GM23338 (cell line): ENCODE data around the gene ATP6V1E1. TPM values are rescaled to one million over a fixed set of nuclear protein-coding genes. Genes with fewer than 3 reads are reported as not detected.

Experiments
- ATAC-seq: fragments of 200-7000 bp; cut with Tn5 transposase; 3 replicates; pipeline ENCODE4 v1.9.1; 2020
- DNase-seq: peaks from one replicate; pipeline ENCODE4 v3.0.0-alpha.2; 2015; ENCODE audit warnings: low spot score
- H2AFZ ChIP-seq: fragments of 200-600 bp; sonication (generic); 2 replicates; pipeline ENCODE4 v1.8.0; 2016; ENCODE audit warnings: antibody characterized with exemption, mild to moderate bottlenecking, moderate library complexity
- H3F3A ChIP-seq: fragments of 200-600 bp; sonication (generic); replicated peaks from 2 replicates; pipeline ENCODE4 v1.8.0; 2017; ENCODE audit warnings: antibody characterized with exemption, mixed run types, low read depth
- H3K27ac ChIP-seq: fragments of 200-600 bp; sonication (generic); 2 replicates; pipeline ENCODE4 v1.6.1; 2016; ENCODE audit warnings: low read depth
- H3K27me3 ChIP-seq: fragments of 200-600 bp; sonication (generic); 2 replicates; pipeline ENCODE4 v1.8.0; 2016; ENCODE audit warnings: mild to moderate bottlenecking, mixed run types, moderate library complexity; ENCODE audit not compliant: insufficient read depth
- H3K36me3 ChIP-seq: fragments of 200-600 bp; sonication (generic); 2 replicates; pipeline ENCODE4 v1.8.0; 2016; ENCODE audit warnings: mild to moderate bottlenecking; ENCODE audit not compliant: insufficient read depth
- H3K4me1 ChIP-seq: fragments of 200-600 bp; sonication (generic); 2 replicates; pipeline ENCODE4 v1.8.0; 2016; ENCODE audit warnings: mild to moderate bottlenecking, moderate library complexity; ENCODE audit not compliant: insufficient read depth
- H3K4me2 ChIP-seq: fragments of 200-600 bp; sonication (generic); 2 replicates; pipeline ENCODE4 v1.7.1; 2017; ENCODE audit warnings: mixed run types
- H3K4me3 ChIP-seq: fragments of 200-600 bp; sonication (generic); 2 replicates; pipeline ENCODE4 v1.6.1; 2016; ENCODE audit warnings: mixed run types
- H3K79me2 ChIP-seq: fragments of 200-600 bp; sonication (generic); replicated peaks from 2 replicates; pipeline ENCODE4 v1.8.0; 2017; ENCODE audit warnings: mild to moderate bottlenecking; ENCODE audit not compliant: insufficient read depth
- H3K9me2 ChIP-seq: fragments of 200-600 bp; sonication (generic); 2 replicates; pipeline ENCODE4 v1.8.0; 2017; ENCODE audit not compliant: insufficient read depth
- H4K20me1 ChIP-seq: fragments of 200-600 bp; sonication (generic); replicated peaks from 2 replicates; pipeline ENCODE4 v1.8.0; 2017; ENCODE audit warnings: mild to moderate bottlenecking; ENCODE audit not compliant: insufficient read depth
- H3K27ac Mint-ChIP-seq: 2 replicates; pipeline ENCODE4 v1.8.0; 2020; ENCODE audit warnings: inconsistent platforms, mild to moderate bottlenecking, moderate library complexity, mixed read lengths
- H3K27me3 Mint-ChIP-seq: 3 replicates; pipeline ENCODE4 v1.8.0; 2022; ENCODE audit warnings: low read depth, mild to moderate bottlenecking, moderate library complexity, mixed read lengths, inconsistent platforms; ENCODE audit not compliant: insufficient read depth, poor library complexity
- H3K36me3 Mint-ChIP-seq: 3 replicates; pipeline ENCODE4 v1.8.0; 2021; ENCODE audit warnings: low read depth, mild to moderate bottlenecking, inconsistent platforms, moderate library complexity, mixed read lengths
- H3K4me1 Mint-ChIP-seq: 3 replicates; pipeline ENCODE4 v1.8.0; 2020; ENCODE audit warnings: mild to moderate bottlenecking, inconsistent platforms, mixed read lengths
- H3K4me3 Mint-ChIP-seq: 3 replicates; pipeline ENCODE4 v1.8.0; 2021; ENCODE audit warnings: moderate library complexity, mild to moderate bottlenecking, inconsistent platforms, mixed read lengths
- H3K9me3 Mint-ChIP-seq: 3 replicates; pipeline ENCODE4 v1.8.0; 2020; ENCODE audit warnings: moderate library complexity, mild to moderate bottlenecking, inconsistent platforms, mixed read lengths
- EZH2 ChIP-seq: fragments of 200-600 bp; sonication (generic); IDR thresholded peaks from one replicate; pipeline ENCODE4 v1.8.0; 2017; ENCODE audit warnings: antibody characterized with exemption, mild to moderate bottlenecking, low read depth; ENCODE audit not compliant: unreplicated experiment
- JUNB ChIP-seq: IDR thresholded peaks from one replicate; pipeline ENCODE4 v1.6.1; 2016; ENCODE audit warnings: antibody characterized with exemption; ENCODE audit not compliant: unreplicated experiment
- NANOG ChIP-seq: IDR thresholded peaks from 2 replicates; pipeline ENCODE4 v1.6.1; 2016; ENCODE audit warnings: antibody characterized with exemption, borderline replicate concordance
- POLR2AphosphoS5 ChIP-seq: IDR thresholded peaks from 2 replicates; pipeline ENCODE4 v1.6.1; 2016; ENCODE audit warnings: antibody characterized with exemption, low read depth
- ZNF331 ChIP-seq: fragments of 250-450 bp; sonication (Bioruptor Pico); IDR thresholded peaks from 2 replicates; pipeline ENCODE4 v1.5.0; 2020; ENCODE audit warnings: low read depth, mild to moderate bottlenecking, moderate library complexity
- polyA plus RNA-seq: library from polyadenylated mRNA; unstranded; fragments of >200 nt; fragmentation: Nextera tagmentation; extraction: Ambion mirVana; gene quantifications from 2 replicates; pipeline ENCODE4 v1.2.1, GENCODE V29; 2016
- total RNA-seq: library from RNA; depleted of rRNA; stranded (reverse); fragments of >200 nt; shearing (Covaris generic); gene quantifications from 2 replicates; pipeline ENCODE4 v1.2.3, GENCODE V29; 2014
- TF ChIP-seq, protein P1 (sequence below), 2 experiments: fragments of 200-600 bp in 1 of 2; sonication (generic) in 1 of 2; conservative IDR thresholded peaks; 2 replicates each; pipeline versions ENCODE4 v1.5.1 to v1.6.1; 2016 to 2017; ENCODE audit warnings: antibody characterized with exemption in 2 of 2, low read depth in 2 of 2, mild to moderate bottlenecking in 2 of 2, moderate library complexity in 1 of 2
- TF ChIP-seq, protein P2 (sequence below): IDR thresholded peaks from one replicate; pipeline ENCODE4 v1.6.1; 2018; ENCODE audit warnings: antibody characterized with exemption; ENCODE audit not compliant: unreplicated experiment
- TF ChIP-seq, protein P3 (sequence below): fragments of 250-450 bp; sonication (Bioruptor Pico); IDR thresholded peaks from 2 replicates; pipeline ENCODE4 v1.5.0; 2020; ENCODE audit warnings: mild to moderate bottlenecking, moderate library complexity

The ATP6V1E1 gene
- total and polyA plus RNA-seq, 2 experiments from 2014 or later = 74.5 to 81.7 TPM

DNA sequence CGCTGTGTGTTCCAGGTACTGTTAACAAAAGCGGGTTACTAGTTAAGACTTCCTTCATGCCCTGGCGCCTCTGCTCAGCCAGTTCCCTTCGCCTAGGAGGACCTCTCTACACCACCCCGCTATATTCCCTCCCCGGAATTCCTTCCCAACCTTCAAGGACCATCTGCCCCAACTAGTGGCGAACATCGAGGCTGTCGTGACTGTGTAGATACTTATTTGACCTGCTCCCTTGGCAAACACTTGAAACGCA lies 9.6 kb upstream of the ATP6V1E1 start:
- H4K20me1 ChIP-seq = no peaks in the 10 kb centered on the region
- H3K9me2 ChIP-seq = no peaks in the 10 kb centered on the region
- Mint-ChIP-seq H3K4me1 (peaks cover 8% of the 10 kb centered on the region), H3K36me3 (peaks cover 25% of the 10 kb centered on the region), H3K9me3 (peaks cover 5% of the 10 kb centered on the region; the same call in 1 of the 3 replicates), H3K4me3 (peak overlapping the region; percentile 95), H3K27me3 (peaks cover 4% of the 10 kb centered on the region), H3K27ac (peak overlapping the region; percentile 95)
- DNase-seq (peak; percentile 81), ATAC-seq (peak; percentile 65)
- H3K79me2 ChIP-seq = peaks cover 31% of the 10 kb centered on the region
- peak overlapping the region; percentile 79 for H3K4me3 ChIP-seq
- no peaks in the 10 kb centered on the region for H3K27me3 ChIP-seq
- TF ChIP-seq, protein P1, sequence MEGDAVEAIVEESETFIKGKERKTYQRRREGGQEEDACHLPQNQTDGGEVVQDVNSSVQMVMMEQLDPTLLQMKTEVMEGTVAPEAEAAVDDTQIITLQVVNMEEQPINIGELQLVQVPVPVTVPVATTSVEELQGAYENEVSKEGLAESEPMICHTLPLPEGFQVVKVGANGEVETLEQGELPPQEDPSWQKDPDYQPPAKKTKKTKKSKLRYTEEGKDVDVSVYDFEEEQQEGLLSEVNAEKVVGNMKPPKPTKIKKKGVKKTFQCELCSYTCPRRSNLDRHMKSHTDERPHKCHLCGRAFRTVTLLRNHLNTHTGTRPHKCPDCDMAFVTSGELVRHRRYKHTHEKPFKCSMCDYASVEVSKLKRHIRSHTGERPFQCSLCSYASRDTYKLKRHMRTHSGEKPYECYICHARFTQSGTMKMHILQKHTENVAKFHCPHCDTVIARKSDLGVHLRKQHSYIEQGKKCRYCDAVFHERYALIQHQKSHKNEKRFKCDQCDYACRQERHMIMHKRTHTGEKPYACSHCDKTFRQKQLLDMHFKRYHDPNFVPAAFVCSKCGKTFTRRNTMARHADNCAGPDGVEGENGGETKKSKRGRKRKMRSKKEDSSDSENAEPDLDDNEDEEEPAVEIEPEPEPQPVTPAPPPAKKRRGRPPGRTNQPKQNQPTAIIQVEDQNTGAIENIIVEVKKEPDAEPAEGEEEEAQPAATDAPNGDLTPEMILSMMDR (conservative IDR thresholded peaks at IDR 0.05; ENCODE audit: low read depth in 2 of 2) = peak in 1 of 2 experiments; percentile 23; a peak in 1 of 4 replicates
- no peak for TF ChIP-seq ZNF331
- H3K4me1 ChIP-seq = peaks cover 4% of the 10 kb centered on the region
- H3K27ac ChIP-seq = peak overlapping the region; percentile 98
- H3K4me2 ChIP-seq = peak overlapping the region; percentile 85
- H2AFZ ChIP-seq = peak overlapping the region; percentile 84
- H3F3A ChIP-seq = peaks cover 13% of the 10 kb centered on the region; the same call in 1 of the 2 replicates
- H3K36me3 ChIP-seq = 0 out of 2 replicates have a peak, but pooled peaks cover 5% of the 10 kb centered on the region

DNA sequence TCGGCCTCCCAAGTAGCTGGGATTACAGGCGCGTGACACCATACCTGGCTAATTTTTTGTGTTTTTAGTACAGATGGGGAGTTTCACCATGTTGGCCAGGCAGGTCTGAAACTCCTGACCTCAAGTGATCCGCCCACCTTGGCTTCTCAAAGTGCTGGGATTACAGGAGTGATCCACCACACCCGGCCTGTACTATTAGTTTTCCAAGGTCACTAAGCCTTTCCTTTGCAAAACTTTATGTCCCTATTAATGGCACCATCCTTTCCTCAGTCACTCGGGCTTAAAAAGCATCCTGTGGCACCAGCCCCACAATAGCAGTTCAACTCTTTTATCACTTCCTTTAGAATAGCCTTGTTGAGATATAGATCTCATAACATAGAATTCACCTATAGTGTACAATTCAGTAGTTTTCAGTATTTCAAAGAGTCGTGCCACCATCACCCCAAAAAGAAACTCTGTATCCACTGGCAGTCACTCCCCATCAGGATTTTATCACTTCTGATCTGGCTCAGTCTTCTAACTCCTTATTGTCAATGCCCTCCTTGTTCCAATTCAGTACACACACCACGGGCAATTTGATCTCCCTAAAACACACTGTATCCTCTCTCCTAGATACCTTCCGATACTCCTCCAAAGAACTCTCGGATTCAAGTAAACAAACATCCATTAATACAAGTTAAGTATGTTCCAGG lies 9.1 kb upstream of the ATP6V1E1 start:
- H3K79me2 ChIP-seq = peaks cover 28% of the 10 kb centered on the region
- H3K27ac Mint-ChIP-seq = peak overlapping the region; percentile 95
- peak overlapping the region; percentile 79 for H3K4me3 ChIP-seq
- H3K4me2 ChIP-seq = peak overlapping the region; percentile 85
- H3K36me3 Mint-ChIP-seq = peaks cover 20% of the 10 kb centered on the region
- peaks cover 4% of the 10 kb centered on the region for H3K27me3 Mint-ChIP-seq
- H4K20me1 ChIP-seq = no peaks in the 10 kb centered on the region
- H3K4me1 ChIP-seq = peaks cover 4% of the 10 kb centered on the region
- ATAC-seq (no peak), DNase-seq (peak; percentile 2)
- peak overlapping the region; percentile 98 for H3K27ac ChIP-seq
- H3F3A ChIP-seq = peaks cover 13% of the 10 kb centered on the region; the same call in 1 of the 2 replicates
- peak overlapping the region; percentile 95 for H3K4me3 Mint-ChIP-seq
- H3K27me3 ChIP-seq = no peaks in the 10 kb centered on the region
- peaks cover 4% of the 10 kb centered on the region; the same call in 1 of the 3 replicates for H3K9me3 Mint-ChIP-seq
- peak overlapping the region; percentile 84; the same call in 1 of the 2 replicates for H2AFZ ChIP-seq
- H3K36me3 ChIP-seq = 0 out of 2 replicates have a peak, but pooled peaks cover 5% of the 10 kb centered on the region
- H3K9me2 ChIP-seq = no peaks in the 10 kb centered on the region
- H3K4me1 Mint-ChIP-seq = peaks cover 9% of the 10 kb centered on the region
- TF ChIP-seq POLR2AphosphoS5 = no peak
- TF ChIP-seq EZH2 = no peak
- no peak for TF ChIP-seq NANOG
- TF ChIP-seq, protein P2, sequence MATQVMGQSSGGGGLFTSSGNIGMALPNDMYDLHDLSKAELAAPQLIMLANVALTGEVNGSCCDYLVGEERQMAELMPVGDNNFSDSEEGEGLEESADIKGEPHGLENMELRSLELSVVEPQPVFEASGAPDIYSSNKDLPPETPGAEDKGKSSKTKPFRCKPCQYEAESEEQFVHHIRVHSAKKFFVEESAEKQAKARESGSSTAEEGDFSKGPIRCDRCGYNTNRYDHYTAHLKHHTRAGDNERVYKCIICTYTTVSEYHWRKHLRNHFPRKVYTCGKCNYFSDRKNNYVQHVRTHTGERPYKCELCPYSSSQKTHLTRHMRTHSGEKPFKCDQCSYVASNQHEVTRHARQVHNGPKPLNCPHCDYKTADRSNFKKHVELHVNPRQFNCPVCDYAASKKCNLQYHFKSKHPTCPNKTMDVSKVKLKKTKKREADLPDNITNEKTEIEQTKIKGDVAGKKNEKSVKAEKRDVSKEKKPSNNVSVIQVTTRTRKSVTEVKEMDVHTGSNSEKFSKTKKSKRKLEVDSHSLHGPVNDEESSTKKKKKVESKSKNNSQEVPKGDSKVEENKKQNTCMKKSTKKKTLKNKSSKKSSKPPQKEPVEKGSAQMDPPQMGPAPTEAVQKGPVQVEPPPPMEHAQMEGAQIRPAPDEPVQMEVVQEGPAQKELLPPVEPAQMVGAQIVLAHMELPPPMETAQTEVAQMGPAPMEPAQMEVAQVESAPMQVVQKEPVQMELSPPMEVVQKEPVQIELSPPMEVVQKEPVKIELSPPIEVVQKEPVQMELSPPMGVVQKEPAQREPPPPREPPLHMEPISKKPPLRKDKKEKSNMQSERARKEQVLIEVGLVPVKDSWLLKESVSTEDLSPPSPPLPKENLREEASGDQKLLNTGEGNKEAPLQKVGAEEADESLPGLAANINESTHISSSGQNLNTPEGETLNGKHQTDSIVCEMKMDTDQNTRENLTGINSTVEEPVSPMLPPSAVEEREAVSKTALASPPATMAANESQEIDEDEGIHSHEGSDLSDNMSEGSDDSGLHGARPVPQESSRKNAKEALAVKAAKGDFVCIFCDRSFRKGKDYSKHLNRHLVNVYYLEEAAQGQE = no peak
- no peak for TF ChIP-seq JUNB
- TF ChIP-seq, protein P3, sequence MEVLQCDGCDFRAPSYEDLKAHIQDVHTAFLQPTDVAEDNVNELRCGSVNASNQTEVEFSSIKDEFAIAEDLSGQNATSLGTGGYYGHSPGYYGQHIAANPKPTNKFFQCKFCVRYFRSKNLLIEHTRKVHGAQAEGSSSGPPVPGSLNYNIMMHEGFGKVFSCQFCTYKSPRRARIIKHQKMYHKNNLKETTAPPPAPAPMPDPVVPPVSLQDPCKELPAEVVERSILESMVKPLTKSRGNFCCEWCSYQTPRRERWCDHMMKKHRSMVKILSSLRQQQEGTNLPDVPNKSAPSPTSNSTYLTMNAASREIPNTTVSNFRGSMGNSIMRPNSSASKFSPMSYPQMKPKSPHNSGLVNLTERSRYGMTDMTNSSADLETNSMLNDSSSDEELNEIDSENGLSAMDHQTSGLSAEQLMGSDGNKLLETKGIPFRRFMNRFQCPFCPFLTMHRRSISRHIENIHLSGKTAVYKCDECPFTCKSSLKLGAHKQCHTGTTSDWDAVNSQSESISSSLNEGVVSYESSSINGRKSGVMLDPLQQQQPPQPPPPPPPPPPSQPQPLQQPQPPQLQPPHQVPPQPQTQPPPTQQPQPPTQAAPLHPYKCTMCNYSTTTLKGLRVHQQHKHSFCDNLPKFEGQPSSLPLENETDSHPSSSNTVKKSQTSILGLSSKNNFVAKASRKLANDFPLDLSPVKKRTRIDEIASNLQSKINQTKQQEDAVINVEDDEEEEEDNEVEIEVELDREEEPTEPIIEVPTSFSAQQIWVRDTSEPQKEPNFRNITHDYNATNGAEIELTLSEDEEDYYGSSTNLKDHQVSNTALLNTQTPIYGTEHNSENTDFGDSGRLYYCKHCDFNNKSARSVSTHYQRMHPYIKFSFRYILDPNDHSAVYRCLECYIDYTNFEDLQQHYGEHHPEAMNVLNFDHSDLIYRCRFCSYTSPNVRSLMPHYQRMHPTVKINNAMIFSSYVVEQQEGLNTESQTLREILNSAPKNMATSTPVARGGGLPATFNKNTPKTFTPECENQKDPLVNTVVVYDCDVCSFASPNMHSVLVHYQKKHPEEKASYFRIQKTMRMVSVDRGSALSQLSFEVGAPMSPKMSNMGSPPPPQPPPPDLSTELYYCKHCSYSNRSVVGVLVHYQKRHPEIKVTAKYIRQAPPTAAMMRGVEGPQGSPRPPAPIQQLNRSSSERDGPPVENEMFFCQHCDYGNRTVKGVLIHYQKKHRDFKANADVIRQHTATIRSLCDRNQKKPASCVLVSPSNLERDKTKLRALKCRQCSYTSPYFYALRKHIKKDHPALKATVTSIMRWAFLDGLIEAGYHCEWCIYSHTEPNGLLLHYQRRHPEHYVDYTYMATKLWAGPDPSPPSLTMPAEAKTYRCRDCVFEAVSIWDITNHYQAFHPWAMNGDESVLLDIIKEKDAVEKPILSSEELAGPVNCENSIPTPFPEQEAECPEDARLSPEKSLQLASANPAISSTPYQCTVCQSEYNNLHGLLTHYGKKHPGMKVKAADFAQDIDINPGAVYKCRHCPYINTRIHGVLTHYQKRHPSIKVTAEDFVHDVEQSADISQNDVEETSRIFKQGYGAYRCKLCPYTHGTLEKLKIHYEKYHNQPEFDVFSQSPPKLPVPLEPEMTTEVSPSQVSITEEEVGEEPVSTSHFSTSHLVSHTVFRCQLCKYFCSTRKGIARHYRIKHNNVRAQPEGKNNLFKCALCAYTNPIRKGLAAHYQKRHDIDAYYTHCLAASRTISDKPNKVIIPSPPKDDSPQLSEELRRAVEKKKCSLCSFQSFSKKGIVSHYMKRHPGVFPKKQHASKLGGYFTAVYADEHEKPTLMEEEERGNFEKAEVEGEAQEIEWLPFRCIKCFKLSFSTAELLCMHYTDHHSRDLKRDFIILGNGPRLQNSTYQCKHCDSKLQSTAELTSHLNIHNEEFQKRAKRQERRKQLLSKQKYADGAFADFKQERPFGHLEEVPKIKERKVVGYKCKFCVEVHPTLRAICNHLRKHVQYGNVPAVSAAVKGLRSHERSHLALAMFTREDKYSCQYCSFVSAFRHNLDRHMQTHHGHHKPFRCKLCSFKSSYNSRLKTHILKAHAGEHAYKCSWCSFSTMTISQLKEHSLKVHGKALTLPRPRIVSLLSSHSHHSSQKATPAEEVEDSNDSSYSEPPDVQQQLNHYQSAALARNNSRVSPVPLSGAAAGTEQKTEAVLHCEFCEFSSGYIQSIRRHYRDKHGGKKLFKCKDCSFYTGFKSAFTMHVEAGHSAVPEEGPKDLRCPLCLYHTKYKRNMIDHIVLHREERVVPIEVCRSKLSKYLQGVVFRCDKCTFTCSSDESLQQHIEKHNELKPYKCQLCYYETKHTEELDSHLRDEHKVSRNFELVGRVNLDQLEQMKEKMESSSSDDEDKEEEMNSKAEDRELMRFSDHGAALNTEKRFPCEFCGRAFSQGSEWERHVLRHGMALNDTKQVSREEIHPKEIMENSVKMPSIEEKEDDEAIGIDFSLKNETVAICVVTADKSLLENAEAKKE (CRISPR knock-in tag) = no peak
